A549 treated with CORT108297 at 1 μM for 4 hours (cell line): ENCODE measurements around the gene SLC52A3. TPM values are rescaled to one million over a fixed set of nuclear protein-coding genes. Genes with fewer than 3 reads are reported as not detected.

Experiments used
- total RNA-seq: library from RNA; stranded (reverse); fragments of 200-300 nt; extraction: Qiagen RNA extraction; gene quantifications from 5 replicates; pipeline ENCODE4 v1.2.3, GENCODE V29; 2022

Gene SLC52A3
- total RNA-seq, result 0.36 to 0.72 TPM (median 0.58 TPM) in 5 replicates

DNA sequence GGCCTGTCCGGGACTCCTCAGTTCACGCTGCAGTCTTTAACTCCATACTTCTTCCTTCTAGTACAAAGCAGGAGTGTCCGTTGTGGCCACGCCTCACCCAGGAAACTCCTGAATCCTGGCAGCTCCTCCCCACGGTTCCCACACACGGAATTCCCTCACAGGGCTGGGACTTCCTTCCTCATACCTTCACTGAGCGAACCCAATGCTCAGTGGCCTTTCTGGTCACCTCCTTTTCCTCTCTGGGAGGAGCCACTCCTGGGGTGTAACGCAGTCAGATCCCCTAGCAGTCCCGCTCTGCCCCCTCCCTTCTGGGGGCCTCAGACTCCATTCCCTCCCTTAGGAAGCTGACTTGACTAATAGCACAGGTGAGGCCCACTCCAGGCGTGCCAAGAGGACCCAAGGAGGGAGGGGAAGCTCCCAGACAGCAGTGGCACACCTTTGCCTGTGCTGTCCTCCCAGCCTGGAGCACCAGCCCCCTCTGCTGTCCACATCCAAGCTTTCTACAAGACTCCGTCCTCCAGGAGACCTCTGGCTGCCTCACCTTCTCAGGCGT lies at the start of gene SLC52A3:
TSS of gene SLC52A3 (minus strand) at position 75 of the 553 bp plus-strand sequence. CDS start 2,726 bp downstream, outside the sequence.

Other genes with a start within 250 kb of the SLC52A3 start
- 133 to 156 TPM (median 151 TPM) in 5 replicates for gene CSNK2A1, start 224.7 kb downstream of the SLC52A3 start, total RNA-seq
- not detected in 5 replicates for gene TCF15, start 158.2 kb downstream of the SLC52A3 start, total RNA-seq
- 245 to 298 TPM (median 257 TPM) in 5 replicates for gene SRXN1, start 115.3 kb downstream of the SLC52A3 start, total RNA-seq
- not detected in 5 replicates for gene SCRT2, start 92.7 kb downstream of the SLC52A3 start, total RNA-seq
- gene FAM110A, start 65.2 kb upstream of the SLC52A3 start, total RNA-seq, result 6.8 to 11.7 TPM (median 11.6 TPM) in 5 replicates
- gene ANGPT4, start 147.8 kb upstream of the SLC52A3 start, total RNA-seq, result 0.01 to 0.04 TPM (median 0.02 TPM) in 4 of 5 replicates, not detected in the other
- not detected in 5 replicates for gene RSPO4, start 233.8 kb upstream of the SLC52A3 start, total RNA-seq